SW480 (cell line): Measurements from ENCODE around the gene CAMTA1.

Source experiments
- DNase-seq: peaks from one replicate; pipeline ENCODE4 v3.0.0-alpha.2; 2016; ENCODE audit warnings: low spot score

Gene CAMTA1

GRCh38 chr1:7343882-7344281 is 558.6 kb downstream of the CAMTA1 start:
- no peak for DNase-seq

DNA sequence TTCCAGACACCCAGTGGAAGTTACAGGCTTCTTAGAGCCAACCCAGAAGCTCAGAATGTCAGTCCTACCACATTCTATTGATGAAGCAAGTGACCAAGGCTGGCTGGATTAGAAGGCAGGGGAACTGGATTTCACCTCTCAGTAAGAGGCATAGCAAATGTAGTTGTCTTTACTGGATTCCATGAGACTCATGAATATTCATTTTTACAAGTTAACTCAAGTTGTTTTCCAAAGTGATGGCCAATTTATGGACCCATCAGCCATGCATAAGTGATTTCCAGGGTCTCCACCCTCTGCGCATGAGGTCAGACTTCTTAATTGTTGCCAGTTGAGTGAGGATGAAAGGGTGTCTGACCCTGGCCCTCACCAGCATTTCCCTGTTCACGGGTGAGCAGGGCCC is 559.0 kb downstream of the CAMTA1 start:
- no peak for DNase-seq

- DNase-seq: no peak
These were observed 560.3 kb downstream of the CAMTA1 start for GRCh38 chr1:7345516-7345915.

DNA sequence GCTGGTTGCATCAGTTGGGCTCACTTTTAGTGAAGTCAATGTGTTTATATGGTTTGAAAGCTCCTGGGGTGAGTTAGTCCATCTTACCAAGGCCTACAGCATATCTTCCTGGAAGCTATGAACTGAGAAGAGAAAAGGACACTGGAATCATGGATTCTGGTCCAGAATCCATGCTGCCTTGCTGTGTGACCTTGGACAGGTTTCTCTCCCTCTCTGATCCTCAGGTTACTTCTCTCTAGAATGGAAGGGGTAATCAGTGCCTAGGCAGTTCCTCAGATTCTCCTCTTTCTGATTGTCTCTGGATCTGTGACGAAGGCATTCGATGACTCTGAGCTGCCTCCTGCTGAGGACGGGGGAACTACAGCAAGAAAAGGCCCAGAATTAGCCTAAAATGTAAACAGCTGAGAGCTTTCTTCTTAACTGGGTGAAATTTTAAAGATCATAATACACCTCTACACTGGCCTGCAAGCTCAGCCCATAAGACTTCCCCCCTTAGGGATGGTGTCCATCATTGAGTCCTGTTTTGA is 560.9 kb downstream of the CAMTA1 start:
- DNase-seq: no peak

- no peak for DNase-seq
These were observed 561.6 kb downstream of the CAMTA1 start for GRCh38 chr1:7346600-7347570.

- no peak for DNase-seq
These were observed 562.8 kb downstream of the CAMTA1 start for GRCh38 chr1:7348073-7348472.

GRCh38 chr1:7348580-7348979 is 563.3 kb downstream of the CAMTA1 start:
- DNase-seq: no peak

DNA sequence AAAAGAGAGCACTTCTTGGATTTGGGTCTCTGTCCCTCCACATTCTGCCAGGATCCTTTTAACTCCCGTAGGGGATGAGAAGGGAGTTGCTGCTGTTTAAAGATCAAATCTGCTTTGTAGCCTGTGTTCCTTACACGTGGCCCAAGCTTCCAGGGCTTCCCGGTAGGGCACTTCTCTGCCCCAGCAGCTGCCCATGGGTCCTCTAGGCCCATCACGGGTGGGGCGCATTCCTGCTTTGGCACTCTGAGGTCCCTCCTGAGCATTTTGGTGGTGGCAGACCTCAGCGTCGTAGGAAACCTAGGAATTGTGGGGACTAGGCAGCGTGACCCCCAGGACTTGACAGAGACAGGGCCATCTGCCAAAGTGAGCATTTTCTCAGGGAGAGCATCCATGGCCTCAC is 565.5 kb downstream of the CAMTA1 start:
- DNase-seq: no peak

DNA sequence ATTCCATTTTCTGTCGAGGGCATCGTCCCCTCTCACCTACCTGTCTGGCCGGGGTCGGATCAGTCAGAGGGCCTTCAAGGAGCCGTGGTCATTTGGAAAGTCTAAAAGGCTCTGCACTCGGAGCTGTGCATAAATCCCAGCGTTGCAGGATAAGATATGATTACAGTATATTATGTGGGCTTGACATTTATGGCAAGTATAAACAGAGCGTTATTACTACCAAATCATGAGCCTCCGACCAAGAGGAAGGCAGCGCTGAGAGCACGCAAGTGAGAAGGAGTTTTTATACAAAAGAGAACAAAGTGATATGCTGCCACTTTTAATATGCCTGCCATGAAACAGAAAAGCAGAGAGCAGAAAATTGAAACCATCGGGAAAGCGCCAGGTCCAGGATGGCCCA is 566.4 kb downstream of the CAMTA1 start:
- no peak for DNase-seq

- DNase-seq: no peak
These were observed 567.1 kb downstream of the CAMTA1 start for GRCh38 chr1:7352364-7352763.

DNA sequence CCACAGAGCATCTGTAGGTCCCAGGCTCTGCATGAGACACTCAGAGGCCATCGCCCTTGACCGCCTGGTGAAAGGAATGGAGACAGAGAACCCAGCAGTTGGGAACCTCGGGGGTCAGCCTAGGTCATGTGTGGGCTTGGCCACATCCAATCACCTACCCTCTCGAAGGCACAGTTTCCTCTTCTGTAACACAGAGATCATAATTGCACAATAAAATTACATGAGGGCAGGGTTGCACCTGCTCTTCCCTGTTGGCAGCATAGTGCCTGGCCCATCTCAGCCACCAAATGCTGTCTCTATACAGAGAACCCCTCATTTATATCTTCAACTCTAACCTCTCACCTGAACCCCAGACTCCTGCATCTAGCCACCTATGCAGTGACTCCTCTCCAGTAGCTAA is 567.7 kb downstream of the CAMTA1 start:
- no peak for DNase-seq

DNA sequence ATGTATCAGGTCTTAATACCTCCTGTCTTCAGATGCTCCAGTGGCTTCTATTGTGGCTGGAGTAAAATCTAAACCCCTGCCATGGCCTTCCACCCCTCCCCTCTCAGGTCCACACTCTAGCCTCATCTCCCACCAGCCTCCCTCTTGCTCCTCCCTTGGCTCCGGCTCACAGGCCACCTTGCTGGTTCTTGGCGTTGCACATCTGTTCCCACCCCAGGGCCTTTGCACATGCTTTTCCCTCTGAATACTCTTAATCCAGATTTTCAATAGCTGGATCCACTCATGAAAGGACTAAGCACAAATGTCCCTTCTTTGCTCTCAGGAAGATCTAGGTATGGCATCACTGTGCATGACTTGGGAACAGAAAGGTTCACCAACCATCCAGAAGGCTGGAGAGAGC is 570.4 kb downstream of the CAMTA1 start:
- DNase-seq: no peak

DNA sequence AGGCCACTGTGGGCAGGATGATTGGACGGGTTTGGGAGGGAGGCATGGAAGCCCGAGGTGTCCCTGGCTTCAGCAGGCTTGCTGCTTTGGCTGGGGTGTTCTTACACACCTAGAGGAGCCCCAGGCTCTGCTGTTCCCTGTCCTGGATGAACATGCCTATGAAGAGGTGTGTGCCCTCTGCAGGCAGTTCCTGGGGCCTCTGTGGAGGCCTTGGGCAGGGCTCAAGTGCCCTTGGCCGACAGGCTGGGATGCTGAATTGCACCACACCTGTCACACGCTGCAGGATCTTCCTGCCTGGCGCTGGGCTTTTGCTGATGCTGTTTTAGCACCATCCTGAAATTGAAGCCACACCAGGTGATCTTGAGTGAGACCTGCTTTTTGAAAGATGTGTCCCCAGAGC is 570.8 kb downstream of the CAMTA1 start:
- DNase-seq: no peak

DNA sequence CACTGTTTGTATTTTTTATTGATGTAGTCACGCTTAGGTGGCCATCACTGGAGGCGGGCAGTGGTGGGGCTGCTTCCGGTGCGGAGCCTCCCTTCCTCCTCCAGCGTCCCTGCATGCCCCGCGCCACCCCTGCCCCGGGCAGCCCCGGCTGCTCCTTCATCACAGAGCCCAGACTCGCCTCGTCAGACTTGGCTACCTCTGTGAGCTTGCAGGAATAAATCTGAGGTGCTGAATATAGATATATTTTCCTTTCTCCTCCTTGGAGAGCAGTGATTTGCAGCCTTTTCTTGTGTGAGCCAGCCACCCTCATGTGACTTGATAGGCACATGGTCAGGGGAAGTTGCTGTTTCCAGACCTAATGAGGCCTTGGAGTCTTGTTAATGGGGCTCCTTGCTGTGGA is 573.2 kb downstream of the CAMTA1 start:
- no peak for DNase-seq

- DNase-seq: no peak
These were observed 575.3 kb downstream of the CAMTA1 start for GRCh38 chr1:7360526-7360925.

DNA sequence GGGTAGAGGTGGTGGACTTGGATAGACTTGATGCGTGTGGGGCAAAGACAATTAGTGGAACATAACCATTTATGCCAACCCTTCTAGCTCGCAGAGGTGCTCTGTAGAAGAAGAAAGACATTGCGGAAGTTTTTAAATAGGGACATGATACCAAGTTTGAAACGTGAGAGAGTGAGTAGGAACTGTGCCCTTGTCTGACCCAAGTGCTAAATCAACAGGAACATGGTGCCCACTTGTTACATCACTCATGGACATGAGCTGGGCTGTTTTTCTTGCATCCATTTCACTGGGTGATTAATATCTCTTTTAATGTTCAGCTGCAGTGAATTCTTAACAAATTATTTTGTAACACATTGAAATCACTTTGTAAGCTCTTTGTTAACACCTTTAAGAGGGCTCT is 577.7 kb downstream of the CAMTA1 start:
- DNase-seq: no peak

- DNase-seq: no peak
These were observed 578.2 kb downstream of the CAMTA1 start for GRCh38 chr1:7363450-7363849.

- DNase-seq: no peak
These were observed 580.5 kb downstream of the CAMTA1 start for GRCh38 chr1:7365706-7366105.

DNA sequence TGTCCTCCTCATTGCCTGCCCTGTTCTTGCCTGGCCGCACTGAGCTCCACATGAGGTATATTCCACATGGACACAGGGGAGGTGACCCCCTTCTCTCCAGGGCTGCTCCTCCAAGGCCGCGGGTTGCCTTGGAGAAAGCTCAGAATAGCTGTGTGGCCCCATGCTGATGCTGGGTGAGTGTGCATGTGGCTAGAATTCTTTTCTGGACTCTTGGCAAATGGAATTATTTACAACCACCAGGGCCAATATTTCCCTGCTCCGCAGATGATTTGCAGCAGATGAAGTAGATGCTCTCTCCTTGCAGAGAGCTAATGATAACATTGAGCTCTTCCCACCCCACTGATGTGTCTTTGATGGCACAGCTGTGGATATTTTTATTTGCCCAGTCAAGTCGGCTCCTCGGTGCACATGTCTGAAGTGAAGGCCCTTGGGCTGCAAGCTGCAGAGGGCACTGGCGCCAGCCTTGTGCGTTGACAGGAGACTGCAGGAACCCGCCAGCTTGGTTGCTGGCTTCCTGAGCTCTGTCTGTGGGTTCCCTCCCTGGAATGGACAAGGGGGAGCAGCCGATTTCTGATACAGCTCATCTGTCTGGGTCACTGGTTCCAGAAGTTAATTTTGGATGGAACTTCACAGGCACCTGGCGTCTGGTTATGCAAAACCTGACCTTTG is 581.2 kb downstream of the CAMTA1 start:
- DNase-seq: no peak

- DNase-seq: peak; percentile 37
These were observed 581.9 kb downstream of the CAMTA1 start for GRCh38 chr1:7366955-7367665.

DNA sequence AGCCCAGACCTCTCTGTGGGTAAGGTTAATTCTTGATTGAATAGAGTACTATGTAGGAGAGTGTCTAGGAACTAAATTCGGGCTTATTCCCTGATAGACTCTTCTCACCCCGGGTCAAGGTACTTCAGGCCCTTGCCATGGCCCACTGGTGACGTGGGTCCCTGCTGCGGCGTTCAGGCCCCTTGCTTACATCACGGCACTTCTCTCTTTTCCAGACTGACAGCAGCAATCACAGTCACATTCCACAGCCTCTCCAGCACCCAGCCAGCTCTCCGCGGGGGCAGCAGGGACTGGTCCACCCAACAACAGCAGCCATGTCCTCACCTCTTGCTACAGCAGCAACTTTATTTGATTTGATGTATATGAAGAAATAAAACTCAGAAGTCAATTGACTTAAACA is 584.6 kb downstream of the CAMTA1 start:
- DNase-seq: no peak

DNA sequence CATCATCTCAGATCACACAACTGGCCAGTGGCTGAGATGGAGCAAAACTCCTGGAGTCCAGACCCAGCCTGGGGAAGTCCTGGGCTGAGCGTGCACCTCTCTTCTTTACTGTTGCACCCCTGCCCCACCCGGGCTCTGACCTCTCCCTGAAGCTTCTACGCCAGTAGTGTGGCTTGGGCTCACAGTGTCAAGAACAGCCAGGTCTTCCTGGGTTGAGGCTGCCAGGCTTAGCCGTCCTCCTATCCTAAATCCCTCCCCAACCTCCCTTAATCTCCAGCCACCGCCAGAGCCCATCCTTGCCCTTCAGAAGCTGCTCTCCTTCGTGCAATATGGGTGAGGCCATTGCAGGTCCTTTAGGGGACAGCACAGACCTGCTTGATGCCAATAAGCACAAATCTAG is 586.7 kb downstream of the CAMTA1 start:
- DNase-seq: no peak
